GM23338 (cell line): ENCODE results near the gene LSM14A. TPM values are rescaled to one million over a fixed set of nuclear protein-coding genes. Genes with fewer than 3 reads are reported as not detected.

Experiments
- ATAC-seq: fragments of 200-7000 bp; cut with Tn5 transposase; 3 replicates; pipeline ENCODE4 v1.9.1; 2020
- DNase-seq: peaks from one replicate; pipeline ENCODE4 v3.0.0-alpha.2; 2015; ENCODE audit warnings: low spot score
- H2AFZ ChIP-seq: fragments of 200-600 bp; sonication (generic); 2 replicates; pipeline ENCODE4 v1.8.0; 2016; ENCODE audit warnings: antibody characterized with exemption, mild to moderate bottlenecking, moderate library complexity
- H3F3A ChIP-seq: fragments of 200-600 bp; sonication (generic); replicated peaks from 2 replicates; pipeline ENCODE4 v1.8.0; 2017; ENCODE audit warnings: antibody characterized with exemption, mixed run types, low read depth
- H3K27ac ChIP-seq: fragments of 200-600 bp; sonication (generic); 2 replicates; pipeline ENCODE4 v1.6.1; 2016; ENCODE audit warnings: low read depth
- H3K27me3 ChIP-seq: fragments of 200-600 bp; sonication (generic); 2 replicates; pipeline ENCODE4 v1.8.0; 2016; ENCODE audit warnings: mild to moderate bottlenecking, mixed run types, moderate library complexity; ENCODE audit not compliant: insufficient read depth
- H3K36me3 ChIP-seq: fragments of 200-600 bp; sonication (generic); 2 replicates; pipeline ENCODE4 v1.8.0; 2016; ENCODE audit warnings: mild to moderate bottlenecking; ENCODE audit not compliant: insufficient read depth
- H3K4me1 ChIP-seq: fragments of 200-600 bp; sonication (generic); 2 replicates; pipeline ENCODE4 v1.8.0; 2016; ENCODE audit warnings: mild to moderate bottlenecking, moderate library complexity; ENCODE audit not compliant: insufficient read depth
- H3K4me2 ChIP-seq: fragments of 200-600 bp; sonication (generic); 2 replicates; pipeline ENCODE4 v1.7.1; 2017; ENCODE audit warnings: mixed run types
- H3K4me3 ChIP-seq: fragments of 200-600 bp; sonication (generic); 2 replicates; pipeline ENCODE4 v1.6.1; 2016; ENCODE audit warnings: mixed run types
- H3K79me2 ChIP-seq: fragments of 200-600 bp; sonication (generic); replicated peaks from 2 replicates; pipeline ENCODE4 v1.8.0; 2017; ENCODE audit warnings: mild to moderate bottlenecking; ENCODE audit not compliant: insufficient read depth
- H3K9me2 ChIP-seq: fragments of 200-600 bp; sonication (generic); 2 replicates; pipeline ENCODE4 v1.8.0; 2017; ENCODE audit not compliant: insufficient read depth
- H4K20me1 ChIP-seq: fragments of 200-600 bp; sonication (generic); replicated peaks from 2 replicates; pipeline ENCODE4 v1.8.0; 2017; ENCODE audit warnings: mild to moderate bottlenecking; ENCODE audit not compliant: insufficient read depth
- H3K27ac Mint-ChIP-seq: 2 replicates; pipeline ENCODE4 v1.8.0; 2020; ENCODE audit warnings: inconsistent platforms, mild to moderate bottlenecking, moderate library complexity, mixed read lengths
- H3K27me3 Mint-ChIP-seq: 3 replicates; pipeline ENCODE4 v1.8.0; 2022; ENCODE audit warnings: low read depth, mild to moderate bottlenecking, moderate library complexity, mixed read lengths, inconsistent platforms; ENCODE audit not compliant: insufficient read depth, poor library complexity
- H3K36me3 Mint-ChIP-seq: 3 replicates; pipeline ENCODE4 v1.8.0; 2021; ENCODE audit warnings: low read depth, mild to moderate bottlenecking, inconsistent platforms, moderate library complexity, mixed read lengths
- H3K4me1 Mint-ChIP-seq: 3 replicates; pipeline ENCODE4 v1.8.0; 2020; ENCODE audit warnings: mild to moderate bottlenecking, inconsistent platforms, mixed read lengths
- H3K4me3 Mint-ChIP-seq: 3 replicates; pipeline ENCODE4 v1.8.0; 2021; ENCODE audit warnings: moderate library complexity, mild to moderate bottlenecking, inconsistent platforms, mixed read lengths
- H3K9me3 Mint-ChIP-seq: 3 replicates; pipeline ENCODE4 v1.8.0; 2020; ENCODE audit warnings: moderate library complexity, mild to moderate bottlenecking, inconsistent platforms, mixed read lengths
- CREB1 ChIP-seq: fragments of 250-450 bp; sonication (Bioruptor Pico); IDR thresholded peaks from 2 replicates; pipeline ENCODE4 v1.5.0; 2020; ENCODE audit warnings: low read depth, mild to moderate bottlenecking, moderate library complexity
- EZH2phosphoT487 ChIP-seq: fragments of 200-600 bp; sonication (generic); IDR thresholded peaks from one replicate; pipeline ENCODE4 v1.8.1; 2018; ENCODE audit warnings: antibody characterized with exemption; ENCODE audit not compliant: unreplicated experiment
- JUNB ChIP-seq: IDR thresholded peaks from one replicate; pipeline ENCODE4 v1.6.1; 2016; ENCODE audit warnings: antibody characterized with exemption; ENCODE audit not compliant: unreplicated experiment
- POLR2AphosphoS5 ChIP-seq: IDR thresholded peaks from 2 replicates; pipeline ENCODE4 v1.6.1; 2016; ENCODE audit warnings: antibody characterized with exemption, low read depth
- STAT1 ChIP-seq: IDR thresholded peaks from one replicate; pipeline ENCODE4 v1.6.1; 2016; ENCODE audit warnings: antibody characterized with exemption; ENCODE audit not compliant: unreplicated experiment
- ZNF331 ChIP-seq: fragments of 250-450 bp; sonication (Bioruptor Pico); IDR thresholded peaks from 2 replicates; pipeline ENCODE4 v1.5.0; 2020; ENCODE audit warnings: low read depth, mild to moderate bottlenecking, moderate library complexity
- polyA plus RNA-seq: library from polyadenylated mRNA; unstranded; fragments of >200 nt; fragmentation: Nextera tagmentation; extraction: Ambion mirVana; gene quantifications from 2 replicates; pipeline ENCODE4 v1.2.1, GENCODE V29; 2016
- total RNA-seq: library from RNA; depleted of rRNA; stranded (reverse); fragments of >200 nt; shearing (Covaris generic); gene quantifications from 2 replicates; pipeline ENCODE4 v1.2.3, GENCODE V29; 2014
- TF ChIP-seq, protein P1 (sequence below): fragments of 250-450 bp; sonication (Bioruptor Pico); IDR thresholded peaks from 2 replicates; pipeline ENCODE4 v1.5.0; 2020; ENCODE audit warnings: mild to moderate bottlenecking, moderate library complexity

LSM14A gene
- total and polyA plus RNA-seq, 2 experiments from 2014 or later: 109 to 166 TPM

DNA sequence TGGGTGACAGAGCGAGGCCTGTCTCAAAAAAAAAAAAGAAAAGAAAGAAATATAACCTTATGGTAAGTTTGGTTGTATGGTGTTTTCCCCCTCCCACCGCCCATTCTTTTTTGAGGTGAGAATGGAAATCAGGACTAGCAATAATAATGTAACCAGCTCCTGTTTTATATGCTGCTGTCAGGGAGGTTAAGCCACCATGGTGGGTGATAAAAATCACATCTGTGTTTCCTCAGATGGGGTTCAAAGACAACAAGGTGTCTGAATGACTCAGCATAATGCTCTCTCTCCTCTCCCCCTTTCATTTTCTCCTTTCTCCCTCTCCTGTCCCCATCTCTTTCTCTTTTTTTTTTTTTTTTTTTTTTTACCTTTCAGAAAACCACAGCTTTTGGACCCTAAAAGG, 53.7 kb downstream of the LSM14A start:
- TF ChIP-seq POLR2AphosphoS5 (no peak), STAT1 (no peak), ZNF331 (CRISPR knock-in tag) (no peak)
- TF ChIP-seq, protein P1, sequence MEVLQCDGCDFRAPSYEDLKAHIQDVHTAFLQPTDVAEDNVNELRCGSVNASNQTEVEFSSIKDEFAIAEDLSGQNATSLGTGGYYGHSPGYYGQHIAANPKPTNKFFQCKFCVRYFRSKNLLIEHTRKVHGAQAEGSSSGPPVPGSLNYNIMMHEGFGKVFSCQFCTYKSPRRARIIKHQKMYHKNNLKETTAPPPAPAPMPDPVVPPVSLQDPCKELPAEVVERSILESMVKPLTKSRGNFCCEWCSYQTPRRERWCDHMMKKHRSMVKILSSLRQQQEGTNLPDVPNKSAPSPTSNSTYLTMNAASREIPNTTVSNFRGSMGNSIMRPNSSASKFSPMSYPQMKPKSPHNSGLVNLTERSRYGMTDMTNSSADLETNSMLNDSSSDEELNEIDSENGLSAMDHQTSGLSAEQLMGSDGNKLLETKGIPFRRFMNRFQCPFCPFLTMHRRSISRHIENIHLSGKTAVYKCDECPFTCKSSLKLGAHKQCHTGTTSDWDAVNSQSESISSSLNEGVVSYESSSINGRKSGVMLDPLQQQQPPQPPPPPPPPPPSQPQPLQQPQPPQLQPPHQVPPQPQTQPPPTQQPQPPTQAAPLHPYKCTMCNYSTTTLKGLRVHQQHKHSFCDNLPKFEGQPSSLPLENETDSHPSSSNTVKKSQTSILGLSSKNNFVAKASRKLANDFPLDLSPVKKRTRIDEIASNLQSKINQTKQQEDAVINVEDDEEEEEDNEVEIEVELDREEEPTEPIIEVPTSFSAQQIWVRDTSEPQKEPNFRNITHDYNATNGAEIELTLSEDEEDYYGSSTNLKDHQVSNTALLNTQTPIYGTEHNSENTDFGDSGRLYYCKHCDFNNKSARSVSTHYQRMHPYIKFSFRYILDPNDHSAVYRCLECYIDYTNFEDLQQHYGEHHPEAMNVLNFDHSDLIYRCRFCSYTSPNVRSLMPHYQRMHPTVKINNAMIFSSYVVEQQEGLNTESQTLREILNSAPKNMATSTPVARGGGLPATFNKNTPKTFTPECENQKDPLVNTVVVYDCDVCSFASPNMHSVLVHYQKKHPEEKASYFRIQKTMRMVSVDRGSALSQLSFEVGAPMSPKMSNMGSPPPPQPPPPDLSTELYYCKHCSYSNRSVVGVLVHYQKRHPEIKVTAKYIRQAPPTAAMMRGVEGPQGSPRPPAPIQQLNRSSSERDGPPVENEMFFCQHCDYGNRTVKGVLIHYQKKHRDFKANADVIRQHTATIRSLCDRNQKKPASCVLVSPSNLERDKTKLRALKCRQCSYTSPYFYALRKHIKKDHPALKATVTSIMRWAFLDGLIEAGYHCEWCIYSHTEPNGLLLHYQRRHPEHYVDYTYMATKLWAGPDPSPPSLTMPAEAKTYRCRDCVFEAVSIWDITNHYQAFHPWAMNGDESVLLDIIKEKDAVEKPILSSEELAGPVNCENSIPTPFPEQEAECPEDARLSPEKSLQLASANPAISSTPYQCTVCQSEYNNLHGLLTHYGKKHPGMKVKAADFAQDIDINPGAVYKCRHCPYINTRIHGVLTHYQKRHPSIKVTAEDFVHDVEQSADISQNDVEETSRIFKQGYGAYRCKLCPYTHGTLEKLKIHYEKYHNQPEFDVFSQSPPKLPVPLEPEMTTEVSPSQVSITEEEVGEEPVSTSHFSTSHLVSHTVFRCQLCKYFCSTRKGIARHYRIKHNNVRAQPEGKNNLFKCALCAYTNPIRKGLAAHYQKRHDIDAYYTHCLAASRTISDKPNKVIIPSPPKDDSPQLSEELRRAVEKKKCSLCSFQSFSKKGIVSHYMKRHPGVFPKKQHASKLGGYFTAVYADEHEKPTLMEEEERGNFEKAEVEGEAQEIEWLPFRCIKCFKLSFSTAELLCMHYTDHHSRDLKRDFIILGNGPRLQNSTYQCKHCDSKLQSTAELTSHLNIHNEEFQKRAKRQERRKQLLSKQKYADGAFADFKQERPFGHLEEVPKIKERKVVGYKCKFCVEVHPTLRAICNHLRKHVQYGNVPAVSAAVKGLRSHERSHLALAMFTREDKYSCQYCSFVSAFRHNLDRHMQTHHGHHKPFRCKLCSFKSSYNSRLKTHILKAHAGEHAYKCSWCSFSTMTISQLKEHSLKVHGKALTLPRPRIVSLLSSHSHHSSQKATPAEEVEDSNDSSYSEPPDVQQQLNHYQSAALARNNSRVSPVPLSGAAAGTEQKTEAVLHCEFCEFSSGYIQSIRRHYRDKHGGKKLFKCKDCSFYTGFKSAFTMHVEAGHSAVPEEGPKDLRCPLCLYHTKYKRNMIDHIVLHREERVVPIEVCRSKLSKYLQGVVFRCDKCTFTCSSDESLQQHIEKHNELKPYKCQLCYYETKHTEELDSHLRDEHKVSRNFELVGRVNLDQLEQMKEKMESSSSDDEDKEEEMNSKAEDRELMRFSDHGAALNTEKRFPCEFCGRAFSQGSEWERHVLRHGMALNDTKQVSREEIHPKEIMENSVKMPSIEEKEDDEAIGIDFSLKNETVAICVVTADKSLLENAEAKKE: no peak
- H3K36me3 Mint-ChIP-seq: peaks cover 83% of the 10 kb centered on the region

DNA sequence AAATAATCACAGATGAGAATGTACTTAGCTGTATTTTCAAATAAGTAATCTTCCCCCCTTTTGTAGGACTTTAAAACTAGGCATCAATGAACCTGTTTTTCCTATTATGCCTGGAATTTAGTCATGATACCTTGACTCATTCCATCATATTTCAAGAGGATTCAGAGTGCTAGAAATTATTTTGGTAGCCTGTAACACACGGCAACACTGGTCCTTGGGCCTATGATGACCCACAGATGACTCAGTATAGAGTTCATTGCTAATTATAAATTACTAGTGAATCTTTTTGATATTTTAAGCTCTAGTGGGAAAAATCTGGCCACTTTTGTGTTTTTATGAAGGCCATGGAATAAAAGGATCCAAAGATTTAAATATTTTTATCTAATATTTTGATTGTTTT, 56.0 kb downstream of the LSM14A start:
- Mint-ChIP-seq H3K9me3 (no peaks in the 10 kb centered on the region), H3K4me3 (no peak overlapping the region), H3K36me3 (peaks cover 60% of the 10 kb centered on the region), H3K4me1 (peaks cover 41% of the 10 kb centered on the region), H3K27ac (no peak overlapping the region), H3K27me3 (no peaks in the 10 kb centered on the region)
- H3K4me2 ChIP-seq: no peak overlapping the region
- H3K79me2 ChIP-seq: no peaks in the 10 kb centered on the region; the same call in none of the 2 replicates
- DNase-seq: no peak
- no peaks in the 10 kb centered on the region for H3K27me3 ChIP-seq
- peaks cover 26% of the 10 kb centered on the region for H3K4me1 ChIP-seq
- peaks cover 23% of the 10 kb centered on the region for H3K36me3 ChIP-seq
- no peak overlapping the region for H3K27ac ChIP-seq
- no peak overlapping the region for H3K4me3 ChIP-seq
- no peak for ATAC-seq
- no peaks in the 10 kb centered on the region for H3K9me2 ChIP-seq
- H3F3A ChIP-seq: peaks cover 26% of the 10 kb centered on the region
- no peaks in the 10 kb centered on the region; the same call in 1 of the 2 replicates for H4K20me1 ChIP-seq
- no peak overlapping the region for H2AFZ ChIP-seq
- TF ChIP-seq JUNB (no peak), EZH2phosphoT487 (no peak), CREB1 (no peak), ZNF331 (CRISPR knock-in tag) (no peak), STAT1 (no peak)
- TF ChIP-seq, protein P1: no peak

More for the DNA sequence above, 53.7 kb downstream of the LSM14A start:
- H3K27me3 Mint-ChIP-seq: no peaks in the 10 kb centered on the region
- H3K9me3 Mint-ChIP-seq: no peaks in the 10 kb centered on the region
- peaks cover 40% of the 10 kb centered on the region for H3K36me3 ChIP-seq
- peak overlapping the region; percentile 78 for H3K27ac ChIP-seq
- H3K4me3 ChIP-seq: no peak overlapping the region
- no peaks in the 10 kb centered on the region for H3K27me3 ChIP-seq
- peak overlapping the region; percentile 95 for H3K27ac Mint-ChIP-seq
- H3K9me2 ChIP-seq: no peaks in the 10 kb centered on the region
- DNase-seq (no peak), ATAC-seq (no peak)
- no peak overlapping the region for H3K4me3 Mint-ChIP-seq
- no peaks in the 10 kb centered on the region; the same call in none of the 2 replicates for H3K79me2 ChIP-seq
- H3K4me1 Mint-ChIP-seq: peaks cover 35% of the 10 kb centered on the region
- no peaks in the 10 kb centered on the region; the same call in 1 of the 2 replicates for H4K20me1 ChIP-seq
- peaks cover 16% of the 10 kb centered on the region for H3K4me1 ChIP-seq
- H3F3A ChIP-seq: peaks cover 16% of the 10 kb centered on the region
- no peak overlapping the region for H3K4me2 ChIP-seq
- no peak overlapping the region for H2AFZ ChIP-seq
